ENCODE results near the gene RGS9.
A peak's percentile ranks its signal among the peaks of the same experiment; 100 is the strongest.

Gene RGS9

GRCh38 chr17:65097110-65097509 is 40.1 kb upstream of the RGS9 start:
- no peak for TF ChIP-seq CTCF (IDR thresholded peaks at IDR 0.05; ENCODE audit: low read depth, low read length)
- H3K4me3 ChIP-seq (replicated peaks in 1 of 2; ENCODE audit: low read depth in 2 of 2, low read length in 2 of 2): no peak overlapping the region
- DNase-seq (ENCODE audit: low read depth in 2 of 2): no peak

GRCh38 chr17:65099475-65099874 is 37.7 kb upstream of the RGS9 start:
- TF ChIP-seq CTCF (IDR thresholded peaks at IDR 0.05; ENCODE audit: low read depth, low read length): no peak
- no peak overlapping the region for H3K4me3 ChIP-seq (replicated peaks in 1 of 2; ENCODE audit: low read depth in 2 of 2, low read length in 2 of 2)
- no peak for DNase-seq (ENCODE audit: low read depth in 2 of 2)

- TF ChIP-seq CTCF (IDR thresholded peaks at IDR 0.05; ENCODE audit: low read depth, low read length): no peak
- H3K4me3 ChIP-seq (replicated peaks in 1 of 2; ENCODE audit: low read depth in 2 of 2, low read length in 2 of 2): peak overlapping the region; percentile 2 to 53
- peak; percentile 59 to 92 for DNase-seq (ENCODE audit: low read depth in 2 of 2)
Observed at GRCh38 chr17:65099941-65100315, 37.2 kb upstream of the RGS9 start.

- peak; percentile 70 to 77 for DNase-seq (ENCODE audit: low read depth in 2 of 2)
- peak overlapping the region; percentile 37 to 53 for H3K4me3 ChIP-seq (replicated peaks in 1 of 2; ENCODE audit: low read depth in 2 of 2, low read length in 2 of 2)
- TF ChIP-seq CTCF (IDR thresholded peaks at IDR 0.05; ENCODE audit: low read depth, low read length): peak; percentile 42
Observed at GRCh38 chr17:65100316-65101140, 36.6 kb upstream of the RGS9 start.

- DNase-seq (ENCODE audit: low read depth in 2 of 2): no peak
- peak overlapping the region in 1 of 2 donors; percentile 53 for H3K4me3 ChIP-seq (replicated peaks in 1 of 2; ENCODE audit: low read depth in 2 of 2, low read length in 2 of 2)
- no peak for TF ChIP-seq CTCF (IDR thresholded peaks at IDR 0.05; ENCODE audit: low read depth, low read length)
Observed at GRCh38 chr17:65101371-65101770, 35.8 kb upstream of the RGS9 start.

- no peak for TF ChIP-seq CTCF (IDR thresholded peaks at IDR 0.05; ENCODE audit: low read depth, low read length)
- no peak for DNase-seq (ENCODE audit: low read depth in 2 of 2)
- no peak overlapping the region for H3K4me3 ChIP-seq (replicated peaks in 1 of 2; ENCODE audit: low read depth in 2 of 2, low read length in 2 of 2)
Observed at GRCh38 chr17:65102235-65102634, 34.9 kb upstream of the RGS9 start.

Data from cardiac fibroblast (primary cell).